HepG2 (cell line): Measurements from ENCODE around the gene NFKB1. TPM values are rescaled to one million over a fixed set of nuclear protein-coding genes. Genes with fewer than 3 reads are reported as not detected.

Source experiments
- DPF2 ChIP-seq: sonication (generic); formaldehyde crosslinking; IDR thresholded peaks from 2 replicates; pipeline ENCODE4 v1.4.0; 2020; ENCODE audit warnings: mild to moderate bottlenecking, low read depth, missing genetic modification reagents, borderline replicate concordance
- E2F2 ChIP-seq: sonication (generic); formaldehyde crosslinking; IDR thresholded peaks from 2 replicates; pipeline ENCODE4 v1.4.0; 2020; ENCODE audit warnings: missing genetic modification reagents, borderline replicate concordance
- GATAD1 ChIP-seq: IDR thresholded peaks from 2 replicates; pipeline ENCODE4 v1.6.1; 2016; ENCODE audit warnings: missing genetic modification reagents, missing compliant biosample characterization
- NR1H2 ChIP-seq: sonication (generic); formaldehyde crosslinking; IDR thresholded peaks from 2 replicates; pipeline ENCODE4 v1.8.1; 2022; ENCODE audit warnings: low read depth, missing genetic modification reagents, borderline replicate concordance
- SOX5 ChIP-seq: IDR thresholded peaks from 2 replicates; pipeline ENCODE4 v1.6.1; 2016; ENCODE audit warnings: borderline replicate concordance
- SRY ChIP-seq: sonication (generic); formaldehyde crosslinking; IDR thresholded peaks from 2 replicates; pipeline ENCODE4 v1.8.0; 2022; ENCODE audit warnings: mild to moderate bottlenecking, missing genetic modification reagents
- TAF1 ChIP-seq: sonication (generic); formaldehyde crosslinking; IDR thresholded peaks from 2 replicates; pipeline ENCODE4 v1.4.0; 2020; ENCODE audit warnings: missing genetic modification reagents
- TCF7 ChIP-seq: sonication (generic); IDR thresholded peaks from 2 replicates; pipeline ENCODE4 v1.6.1; 2016; ENCODE audit warnings: antibody characterized with exemption, low read depth
- ZNF12 ChIP-seq: sonication (generic); formaldehyde crosslinking; IDR thresholded peaks from 2 replicates; pipeline ENCODE4 v1.5.0; 2020; ENCODE audit warnings: missing genetic modification reagents
- ZNF253 ChIP-seq: sonication (generic); formaldehyde crosslinking; IDR thresholded peaks from 2 replicates; pipeline ENCODE4 v1.8.0; 2022; ENCODE audit warnings: mild to moderate bottlenecking, missing genetic modification reagents, borderline replicate concordance
- polyA plus RNA-seq, 8 experiments: library from polyadenylated mRNA; depleted of rRNA in 3 of 8; stranded (reverse) in 7 of 8; unstranded in 1 of 8; fragments of >200 nt; fragmentation: Illumina TruSeq in 4 of 8; extraction: Trizol in 4 of 8; gene quantifications; 2 replicates each; pipeline versions ENCODE4 v1.2.1 to v1.2.3, GENCODE V29; 2011 to 2016; ENCODE audit warnings: low read depth in 4 of 8, missing spikeins in 1 of 8, mixed read lengths in 1 of 8; ENCODE audit not compliant: insufficient read depth in 1 of 8
- total RNA-seq, 5 experiments: library from RNA; depleted of rRNA; stranded (reverse); fragments of >200 nt; fragmentation: Illumina TruSeq; extraction: Trizol; gene quantifications; 2 replicates each; pipeline ENCODE4 v1.2.3, GENCODE V29; 2016; ENCODE audit warnings: low read depth in 1 of 5
- TF ChIP-seq, protein P1 (sequence below): sonication (generic); formaldehyde crosslinking; conservative IDR thresholded peaks from 2 replicates; pipeline ENCODE4 v1.8.1; 2023; ENCODE audit warnings: missing genetic modification reagents
- TF ChIP-seq, protein P2 (sequence below): sonication (generic); formaldehyde crosslinking; IDR thresholded peaks from 2 replicates; pipeline ENCODE4 v1.9.0; 2022; ENCODE audit warnings: low read depth, missing genetic modification reagents

Gene NFKB1
- total and polyA plus RNA-seq, 2 of the 13 experiments (the other 11 are each of a cell fraction or from before 2014, with no cell fraction given) = 15.4 to 31.6 TPM

- TF ChIP-seq GATAD1 (CRISPR knock-in tag) = no peak
- peak; percentile 71; the same call in 1 of the 2 replicates for TF ChIP-seq SOX5 (CRISPR knock-in tag)
- TF ChIP-seq, protein P1, sequence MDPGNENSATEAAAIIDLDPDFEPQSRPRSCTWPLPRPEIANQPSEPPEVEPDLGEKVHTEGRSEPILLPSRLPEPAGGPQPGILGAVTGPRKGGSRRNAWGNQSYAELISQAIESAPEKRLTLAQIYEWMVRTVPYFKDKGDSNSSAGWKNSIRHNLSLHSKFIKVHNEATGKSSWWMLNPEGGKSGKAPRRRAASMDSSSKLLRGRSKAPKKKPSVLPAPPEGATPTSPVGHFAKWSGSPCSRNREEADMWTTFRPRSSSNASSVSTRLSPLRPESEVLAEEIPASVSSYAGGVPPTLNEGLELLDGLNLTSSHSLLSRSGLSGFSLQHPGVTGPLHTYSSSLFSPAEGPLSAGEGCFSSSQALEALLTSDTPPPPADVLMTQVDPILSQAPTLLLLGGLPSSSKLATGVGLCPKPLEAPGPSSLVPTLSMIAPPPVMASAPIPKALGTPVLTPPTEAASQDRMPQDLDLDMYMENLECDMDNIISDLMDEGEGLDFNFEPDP = no peak
- no peak for TF ChIP-seq NR1H2 (CRISPR knock-in tag)
- TF ChIP-seq TCF7 = 0 out of 2 replicates have a peak, but pooled peaks have one; percentile 14
- no peak for TF ChIP-seq SRY (CRISPR knock-in tag)
- TF ChIP-seq, protein P2, sequence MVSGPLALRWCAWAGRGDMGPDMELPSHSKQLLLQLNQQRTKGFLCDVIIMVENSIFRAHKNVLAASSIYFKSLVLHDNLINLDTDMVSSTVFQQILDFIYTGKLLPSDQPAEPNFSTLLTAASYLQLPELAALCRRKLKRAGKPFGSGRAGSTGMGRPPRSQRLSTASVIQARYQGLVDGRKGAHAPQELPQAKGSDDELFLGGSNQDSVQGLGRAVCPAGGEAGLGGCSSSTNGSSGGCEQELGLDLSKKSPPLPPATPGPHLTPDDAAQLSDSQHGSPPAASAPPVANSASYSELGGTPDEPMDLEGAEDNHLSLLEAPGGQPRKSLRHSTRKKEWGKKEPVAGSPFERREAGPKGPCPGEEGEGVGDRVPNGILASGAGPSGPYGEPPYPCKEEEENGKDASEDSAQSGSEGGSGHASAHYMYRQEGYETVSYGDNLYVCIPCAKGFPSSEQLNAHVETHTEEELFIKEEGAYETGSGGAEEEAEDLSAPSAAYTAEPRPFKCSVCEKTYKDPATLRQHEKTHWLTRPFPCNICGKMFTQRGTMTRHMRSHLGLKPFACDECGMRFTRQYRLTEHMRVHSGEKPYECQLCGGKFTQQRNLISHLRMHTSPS (CRISPR knock-in tag) = no peak
- no peak for TF ChIP-seq E2F2
- TF ChIP-seq TAF1 (CRISPR knock-in tag) = no peak
- TF ChIP-seq ZNF12 = peak; percentile 94
- TF ChIP-seq ZNF253 (CRISPR knock-in tag) = no peak
- no peak for TF ChIP-seq DPF2 (CRISPR knock-in tag)
Measured at GRCh38 chr4:102514298-102514964, 13.3 kb downstream of the NFKB1 start (continued).
